ENCODE data around the gene ARL8B.

DNA sequence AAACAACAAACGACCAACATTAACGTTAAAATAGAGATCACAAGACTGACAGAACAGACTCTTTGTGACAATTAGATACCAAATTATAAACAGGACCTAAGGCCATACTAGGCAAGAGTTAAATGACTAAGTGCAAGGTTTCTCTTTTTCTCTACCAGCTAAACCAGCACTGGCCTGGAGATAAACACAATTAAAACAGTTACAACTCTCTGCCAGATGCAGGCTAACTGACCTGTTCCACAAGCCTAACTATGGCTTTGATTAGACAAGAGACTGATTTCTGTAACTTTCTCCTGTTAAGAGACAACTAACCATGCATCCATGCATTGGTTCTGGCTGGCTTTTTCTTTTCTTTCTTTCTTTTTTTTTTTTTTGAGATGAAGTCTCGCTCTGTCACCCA, 1.6 kb upstream of the ARL8B start:
- TF ChIP-seq NFIC (IDR thresholded peaks at IDR 0.05; ENCODE audit: borderline replicate concordance) = no peak
- no peak for TF ChIP-seq RAD21 (IDR thresholded peaks at IDR 0.05; ENCODE audit: low read length)
- TF ChIP-seq SMC3 (IDR thresholded peaks at IDR 0.05; ENCODE audit: low read depth, low read length) = no peak
- no peak for TF ChIP-seq YY1 (IDR thresholded peaks at IDR 0.05; ENCODE audit: low read depth)
- TF ChIP-seq POLR2AphosphoS5 (IDR thresholded peaks at IDR 0.05; ENCODE audit: low read depth, low read length) = no peak
- no peak for TF ChIP-seq MXI1 (IDR thresholded peaks at IDR 0.05; ENCODE audit: low read depth, low read length)
- TF ChIP-seq CTCF (IDR thresholded peaks at IDR 0.05) = no peak
- no peak for TF ChIP-seq RXRA (IDR thresholded peaks at IDR 0.05; ENCODE audit: borderline replicate concordance, low read depth)
- no peak for TF ChIP-seq TAF1 (IDR thresholded peaks at IDR 0.05; ENCODE audit: borderline replicate concordance, low read depth, low read length)
- TF ChIP-seq, protein P1, sequence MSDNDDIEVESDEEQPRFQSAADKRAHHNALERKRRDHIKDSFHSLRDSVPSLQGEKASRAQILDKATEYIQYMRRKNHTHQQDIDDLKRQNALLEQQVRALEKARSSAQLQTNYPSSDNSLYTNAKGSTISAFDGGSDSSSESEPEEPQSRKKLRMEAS (IDR thresholded peaks at IDR 0.05; ENCODE audit: low read depth) = no peak
